B cell (primary cell): Measurements from ENCODE around the gene ARPC2. TPM values are rescaled to one million over a fixed set of nuclear protein-coding genes. Genes with fewer than 3 reads are reported as not detected.

Source experiments
- ATAC-seq: fragments of 200-7000 bp; cut with Tn5 transposase; one replicate; pipeline ENCODE4 v1.10.0; 2021; ENCODE audit warnings: low read depth, mild to moderate bottlenecking, moderate number of reproducible peaks, moderate library complexity
- CTCF ChIA-PET: fragments of 350-600 bp; sonication (Branson Sonifier 250); formaldehyde crosslinking; loops from one replicate; lab custom pipeline; 2021; ENCODE audit warnings: antibody characterized with exemption, inconsistent platforms; lab: Charles Lee
- POLR2A ChIA-PET: fragments of 350-600 bp; sonication (Branson Sonifier 250); formaldehyde crosslinking; loops from one replicate; lab custom pipeline; 2021; ENCODE audit warnings: antibody characterized with exemption; lab: Charles Lee
- DNase-seq: peaks from one replicate; pipeline ENCODE4 v3.0.0; 2013
- H2AFZ ChIP-seq: 2 replicates; pipeline ENCODE4 v1.6.1; 2012; ENCODE audit warnings: mild to moderate bottlenecking, low read depth, low read length; ENCODE audit not compliant: insufficient read depth, poor library complexity, severe bottlenecking
- H3K27ac ChIP-seq, 2 donors: 1 replicate in 1 of 2; 2 replicates in 1 of 2; pipeline ENCODE4 v1.5.1; 2012 to 2013; ENCODE audit warnings: low read length in 2 of 2, mild to moderate bottlenecking in 2 of 2, moderate library complexity in 1 of 2
- H3K27me3 ChIP-seq, 4 experiments: fragments of 200-600 bp in 1 of 4; sonication (generic) in 1 of 4; replicated peaks in 1 of 4; 1 replicate in 2 of 4; 2 replicates in 2 of 4; pipeline versions ENCODE4 v1.6.1 to v1.7.0; 2013 to 2016; ENCODE audit warnings: low read length in 3 of 4, mild to moderate bottlenecking in 2 of 4, mixed read lengths in 1 of 4, moderate library complexity in 1 of 4; ENCODE audit not compliant: insufficient read depth in 4 of 4, control insufficient read depth in 3 of 4; ENCODE audit errors: control extremely low read depth in 1 of 4
- H3K36me3 ChIP-seq, 2 experiments: replicated peaks in 1 of 2; 1 replicate in 1 of 2; 2 replicates in 1 of 2; pipeline versions ENCODE4 v1.6.1 to v1.7.1; 2013; ENCODE audit warnings: low read length in 1 of 2; ENCODE audit not compliant: insufficient read depth in 2 of 2, control insufficient read depth in 1 of 2; ENCODE audit errors: control extremely low read depth in 1 of 2, extremely low read depth in 1 of 2
- H3K4me1 ChIP-seq, 2 donors: fragments of 200-600 bp in 1 of 2; sonication (generic) in 1 of 2; 1 replicate in 1 of 2; 2 replicates in 1 of 2; pipeline versions ENCODE4 v1.5.1 to v1.6.1; 2013 to 2017; ENCODE audit warnings: low read length in 2 of 2; ENCODE audit not compliant: control insufficient read depth in 2 of 2, insufficient read depth in 2 of 2
- H3K4me2 ChIP-seq: replicated peaks from 2 replicates; pipeline ENCODE3; 2012; ENCODE audit warnings: mild to moderate bottlenecking, low read depth, low read length; ENCODE audit not compliant: poor library complexity, severe bottlenecking
- H3K4me3 ChIP-seq, 5 experiments: fragments of 200-600 bp in 1 of 5; sonication (generic) in 1 of 5; 1 replicate in 3 of 5; 2 replicates in 2 of 5; pipeline versions ENCODE4 v1.5.1 to v1.7.0; 2011 to 2016; ENCODE audit warnings: low read length in 4 of 5, mild to moderate bottlenecking in 4 of 5, low read depth in 2 of 5, control low read depth in 1 of 5, moderate library complexity in 1 of 5; ENCODE audit not compliant: insufficient read depth in 1 of 5; ENCODE audit errors: control extremely low read depth in 1 of 5, extremely low read depth in 1 of 5
- H3K79me2 ChIP-seq: fragments of 200-600 bp; sonication (generic); one replicate; pipeline ENCODE4 v1.6.0; 2016; ENCODE audit warnings: low read length; ENCODE audit not compliant: control insufficient read depth, insufficient read depth
- H3K9ac ChIP-seq: fragments of 200-600 bp; sonication (generic); 2 replicates; pipeline ENCODE4 v1.6.1; 2017; ENCODE audit warnings: mild to moderate bottlenecking, low read length, moderate library complexity
- H3K9me3 ChIP-seq, 3 donors: one replicate each; pipeline versions ENCODE4 v1.6.1 to v1.7.1; 2013; ENCODE audit warnings: low read length in 2 of 3; ENCODE audit not compliant: control insufficient read depth in 2 of 3, insufficient read depth in 1 of 3; ENCODE audit errors: control extremely low read depth in 1 of 3
- H4K20me1 ChIP-seq: 2 replicates; pipeline ENCODE4 v1.6.0; 2012; ENCODE audit warnings: mild to moderate bottlenecking, low read length; ENCODE audit not compliant: insufficient read depth, control insufficient read depth, poor library complexity, severe bottlenecking
- H3K27ac Mint-ChIP-seq: one replicate; pipeline ENCODE4 v1.8.0; 2021; ENCODE audit warnings: mixed read lengths
- H3K27me3 Mint-ChIP-seq: one replicate; pipeline ENCODE4 v1.8.0; 2021; ENCODE audit warnings: mixed read lengths
- H3K4me1 Mint-ChIP-seq: one replicate; pipeline ENCODE4 v1.8.0; 2021; ENCODE audit warnings: mixed read lengths
- H3K4me3 Mint-ChIP-seq: one replicate; pipeline ENCODE4 v1.8.0; 2021; ENCODE audit warnings: mixed read lengths
- H3K9me3 Mint-ChIP-seq: one replicate; pipeline ENCODE4 v1.8.0; 2022; ENCODE audit warnings: mixed read lengths; ENCODE audit not compliant: insufficient read depth
- CTCF ChIP-seq: fragments of 200-600 bp; IDR thresholded peaks from one replicate; pipeline ENCODE4 v1.8.0; 2022; ENCODE audit warnings: antibody characterized with exemption, mild to moderate bottlenecking
- EZH2 ChIP-seq: IDR thresholded peaks from 2 replicates; pipeline ENCODE4 v1.6.1; 2012; ENCODE audit warnings: borderline replicate concordance, low read depth, mild to moderate bottlenecking, moderate library complexity, low read length; ENCODE audit not compliant: insufficient read depth, poor library complexity, severe bottlenecking
- WGBS: methylation state at CpG from one replicate; pipeline ENCODE4 v1.1.5; 2013; ENCODE audit warnings: missing lambda C conversion rate; ENCODE audit not compliant: insufficient coverage; 5-methylcytosine and 5-hydroxymethylcytosine counted together
- intact Hi-C: fragments of 100-400 bp; cut with micrococcal nuclease; formaldehyde crosslinking; loops from one replicate; pipeline ENCODE4 v1.10.0; 2022
- polyA plus RNA-seq: library from polyadenylated mRNA; depleted of rRNA; stranded (reverse); fragments of >200 nt; gene quantifications from 2 replicates; pipeline ENCODE4 v1.2.3, GENCODE V29; 2012
- total RNA-seq, 2 donors: library from RNA; stranded (reverse); fragments of 120-200 nt in 1 of 2; gene quantifications; 1 replicate in 1 of 2; 2 replicates in 1 of 2; pipeline versions ENCODE4 v1.2.3 to v1.2.4, GENCODE V29; 2013 to 2022

The ARPC2 gene
- total and polyA plus RNA-seq, 2 donors (not counting 1 experiment from before 2014, with no cell fraction given), result 314 to 343 TPM

DNA sequence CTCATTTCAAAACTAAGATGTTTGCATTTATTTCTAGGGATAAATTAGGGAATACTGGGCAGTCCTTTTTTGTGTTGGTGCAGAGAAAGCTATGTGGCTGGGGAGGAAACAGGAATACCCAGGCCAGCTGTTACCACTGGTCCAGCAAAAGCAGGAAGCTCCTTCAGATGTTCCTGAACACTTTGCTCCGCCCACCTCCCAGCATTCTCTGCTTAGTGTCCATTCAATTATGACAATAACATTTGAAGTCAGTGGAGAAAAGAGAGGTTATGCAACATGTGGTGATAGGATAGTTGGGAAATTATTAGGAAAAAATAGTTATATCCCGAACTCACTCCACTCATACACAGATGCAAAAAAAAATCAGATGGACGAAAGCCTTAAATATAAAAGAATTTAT lies 22.1 kb upstream of the ARPC2 start:
- H3K27me3 ChIP-seq, result peaks cover 0 to 4% (median 0%) of the 10 kb centered on the region in 4 experiments
- Mint-ChIP-seq H3K9me3 (no peaks in the 10 kb centered on the region), H3K4me1 (no peaks in the 10 kb centered on the region), H3K27ac (no peak overlapping the region), H3K4me3 (no peak overlapping the region), H3K27me3 (peaks cover 5% of the 10 kb centered on the region)
- no peak overlapping the region for H3K27ac ChIP-seq
- H3K79me2 ChIP-seq, result no peaks in the 10 kb centered on the region
- H3K4me1 ChIP-seq, result no peaks in the 10 kb centered on the region
- no peak overlapping the region for H3K4me3 ChIP-seq
- TF ChIP-seq CTCF, result no peak
- no peak for TF ChIP-seq EZH2
- no peak overlapping the region for H2AFZ ChIP-seq
- no CpG with 5 or more reads among the region's 3 CpGs for WGBS
- H3K9ac ChIP-seq, result no peak overlapping the region
- ChIA-PET CTCF (interaction anchor here (0.7 kb wide), 1 partner anchor 27 kb away, joined by 3 read pairs; no protein-coding TSS in a partner anchor), POLR2A (interaction anchor here (0.6 kb wide), 1 partner anchor 660 kb away, joined by 4 read pairs; no protein-coding TSS in a partner anchor)
- H3K9me3 ChIP-seq, result no peaks in the 10 kb centered on the region
- DNase-seq (no peak), ATAC-seq (no peak)
- intact Hi-C loops, result no loop called here
- no peaks in the 10 kb centered on the region for H4K20me1 ChIP-seq
- no peak overlapping the region for H3K4me2 ChIP-seq
- no peaks in the 10 kb centered on the region for H3K36me3 ChIP-seq

GRCh38 chr2:218196974-218197373 lies 20.0 kb upstream of the ARPC2 start:
- no peak overlapping the region for H3K4me3 ChIP-seq
- Mint-ChIP-seq H3K9me3 (no peaks in the 10 kb centered on the region), H3K4me1 (no peaks in the 10 kb centered on the region), H3K4me3 (no peak overlapping the region), H3K27ac (no peak overlapping the region), H3K27me3 (peaks cover 10% of the 10 kb centered on the region)
- H4K20me1 ChIP-seq, result no peaks in the 10 kb centered on the region
- peaks cover 0 to 4% (median 0%) of the 10 kb centered on the region in 4 experiments for H3K27me3 ChIP-seq
- H3K36me3 ChIP-seq, result no peaks in the 10 kb centered on the region
- intact Hi-C loops, result no loop called here
- H3K9me3 ChIP-seq, result no peaks in the 10 kb centered on the region
- no peak overlapping the region for H3K27ac ChIP-seq
- 78% methylated on average over 1 of the region's 4 CpGs for WGBS
- CTCF ChIA-PET, result no interaction called here
- H3K79me2 ChIP-seq, result no peaks in the 10 kb centered on the region
- no peak for DNase-seq
- no peak overlapping the region for H3K4me2 ChIP-seq
- H3K9ac ChIP-seq, result no peak overlapping the region
- TF ChIP-seq EZH2 (no peak), CTCF (no peak)
- POLR2A ChIA-PET, result no interaction called here
- H2AFZ ChIP-seq, result no peak overlapping the region
- ATAC-seq, result no peak
- H3K4me1 ChIP-seq, result no peaks in the 10 kb centered on the region
